ENCODE results near the gene RABGAP1. TPM values are rescaled to one million over a fixed set of nuclear protein-coding genes. Genes with fewer than 3 reads are reported as not detected.
A peak's percentile ranks its signal among the peaks of the same experiment; 100 is the strongest.

Gene RABGAP1
- polyA plus RNA-seq, 1 donor from 2014 or later = 19.0 TPM

DNA sequence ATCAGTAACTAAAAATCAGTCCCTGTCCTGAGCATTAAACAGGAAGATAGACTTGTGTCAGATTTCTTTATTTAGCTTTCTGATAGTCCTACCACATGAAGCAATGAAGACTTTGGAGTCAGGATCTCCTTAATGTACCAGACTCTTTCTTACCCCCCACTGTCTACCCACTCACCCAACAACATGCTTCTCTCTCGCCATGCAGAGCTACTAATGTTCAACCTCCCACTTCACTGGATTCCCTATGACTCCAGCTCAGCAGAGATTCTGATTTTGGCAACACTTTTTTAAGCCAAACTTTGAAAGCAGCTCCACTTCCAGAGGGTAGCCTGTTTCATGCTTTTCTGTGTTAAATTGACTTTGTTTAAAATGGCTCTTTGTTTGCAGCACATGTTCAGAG lies 143.4 kb downstream of the RABGAP1 start:
- Mint-ChIP-seq H3K27ac (no peak overlapping the region), H3K9me3 (no peaks in the 10 kb centered on the region), H3K4me1 (peaks cover 17 to 18% (median 17%) of the 10 kb centered on the region in 3 donors), H3K36me3 (peaks cover 12% of the 10 kb centered on the region), H3K4me3 (no peak overlapping the region), H3K27me3 (peaks cover 2% of the 10 kb centered on the region)

DNA sequence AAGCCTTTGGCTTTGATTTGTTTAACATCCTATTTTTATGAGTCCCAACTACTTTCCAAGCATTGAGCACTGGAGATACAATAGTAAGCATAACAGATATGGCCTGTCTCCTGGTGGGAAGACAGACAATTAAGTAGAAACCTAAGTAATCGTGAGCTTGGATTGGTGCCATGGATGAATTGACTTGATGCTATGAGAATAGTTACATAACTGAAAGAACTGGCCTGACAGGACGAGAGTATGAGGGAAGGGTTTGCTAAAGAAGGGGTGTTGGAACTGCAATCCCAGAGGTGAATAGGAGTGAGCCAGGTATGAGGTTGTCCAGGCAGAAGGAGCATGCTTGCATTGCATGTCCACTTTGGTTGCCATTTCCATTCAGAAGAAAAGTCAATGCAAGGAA lies 145.1 kb downstream of the RABGAP1 start:
- peaks cover 10% of the 10 kb centered on the region for H3K36me3 Mint-ChIP-seq
- no peak overlapping the region for H3K4me3 Mint-ChIP-seq
- peaks cover 2% of the 10 kb centered on the region for H3K27me3 Mint-ChIP-seq
- peaks cover 32 to 35% (median 33%) of the 10 kb centered on the region in 3 donors for H3K4me1 Mint-ChIP-seq
- no peak overlapping the region for H3K27ac Mint-ChIP-seq
- H3K9me3 Mint-ChIP-seq = no peaks in the 10 kb centered on the region

DNA sequence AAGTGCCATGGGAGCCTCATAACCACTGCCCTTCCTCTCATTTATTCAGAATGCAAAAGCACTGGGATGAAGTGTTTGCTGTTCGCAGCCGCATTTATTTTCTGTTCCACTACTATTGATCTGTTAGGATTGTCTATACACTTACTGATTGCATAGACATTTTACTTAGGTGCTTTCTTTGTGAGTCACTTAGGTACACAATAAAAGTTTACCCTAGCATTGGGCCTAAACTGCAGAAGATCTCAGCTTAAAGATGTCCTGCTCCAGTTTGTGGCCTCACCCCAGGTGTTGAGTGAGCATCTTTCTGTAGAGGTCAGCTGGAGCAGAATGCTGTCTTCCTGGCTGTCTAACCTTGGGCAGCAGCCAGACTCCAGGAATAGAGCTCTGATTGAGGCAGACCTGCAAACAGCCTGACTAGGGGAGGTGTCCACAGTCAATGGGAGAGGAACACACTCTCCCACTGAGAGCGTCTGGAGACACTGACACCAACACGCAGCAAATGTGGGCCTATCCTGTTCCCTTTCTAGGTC lies 146.6 kb downstream of the RABGAP1 start:
- Mint-ChIP-seq H3K9me3 (no peaks in the 10 kb centered on the region), H3K4me3 (no peak overlapping the region), H3K36me3 (peaks cover 10% of the 10 kb centered on the region), H3K27ac (no peak overlapping the region), H3K4me1 (peaks cover 34 to 45% (median 38%) of the 10 kb centered on the region in 3 donors), H3K27me3 (peaks cover 2% of the 10 kb centered on the region)

DNA sequence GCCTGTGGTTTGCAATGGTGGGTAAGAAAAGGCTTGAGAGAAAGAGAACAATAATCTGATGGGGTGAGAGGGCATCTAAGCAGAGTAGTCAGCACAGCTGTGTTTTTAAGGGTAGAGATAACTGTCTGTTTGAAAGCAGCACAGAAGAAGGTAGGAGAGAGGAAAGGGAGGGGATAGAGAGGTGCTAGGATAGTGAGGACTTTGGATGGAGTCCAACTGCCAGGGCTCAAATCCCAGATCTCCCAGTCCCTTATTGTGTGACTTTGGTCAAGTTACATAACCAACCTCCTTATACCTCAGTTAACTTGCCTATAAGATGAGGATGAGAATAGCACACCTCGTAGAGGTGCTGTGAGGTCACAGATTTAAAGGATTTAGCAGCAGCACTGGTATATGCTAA lies 148.2 kb downstream of the RABGAP1 start:
- H3K9me3 Mint-ChIP-seq = no peaks in the 10 kb centered on the region
- H3K4me1 Mint-ChIP-seq = peaks cover 45 to 48% (median 47%) of the 10 kb centered on the region in 3 donors
- H3K36me3 Mint-ChIP-seq = peaks cover 16% of the 10 kb centered on the region
- H3K27me3 Mint-ChIP-seq = peaks cover 2% of the 10 kb centered on the region
- peak overlapping the region in 1 of 4 donors; percentile 89 for H3K4me3 Mint-ChIP-seq
- H3K27ac Mint-ChIP-seq = peak overlapping the region in 1 of 3 donors; percentile 78

DNA sequence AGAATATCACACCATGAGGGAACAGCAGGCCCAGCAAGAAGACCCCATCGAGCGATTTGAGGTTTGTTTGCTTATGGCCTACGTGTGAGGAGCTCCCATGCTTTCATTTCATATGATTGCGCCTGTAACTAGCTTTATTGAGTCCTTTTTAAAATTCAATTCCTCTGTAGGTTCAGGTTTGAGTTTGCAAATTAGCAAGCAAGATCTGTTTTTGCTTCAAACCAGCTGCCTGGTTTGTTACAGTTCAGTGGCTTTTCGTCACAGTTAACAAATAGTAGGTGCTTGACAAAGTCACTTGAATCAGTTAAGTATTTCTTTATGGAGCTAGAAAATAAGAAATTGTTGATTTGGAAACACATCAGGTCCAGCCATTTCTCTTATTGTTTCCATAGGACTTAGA lies 149.0 kb downstream of the RABGAP1 start:
- Mint-ChIP-seq H3K36me3 (peaks cover 13% of the 10 kb centered on the region), H3K4me3 (peak overlapping the region; percentile 2 to 74 (median 32)), H3K27me3 (peaks cover 2% of the 10 kb centered on the region), H3K27ac (peak overlapping the region; percentile 18 to 82 (median 78)), H3K9me3 (no peaks in the 10 kb centered on the region), H3K4me1 (peaks cover 47 to 53% (median 50%) of the 10 kb centered on the region in 3 donors)

DNA sequence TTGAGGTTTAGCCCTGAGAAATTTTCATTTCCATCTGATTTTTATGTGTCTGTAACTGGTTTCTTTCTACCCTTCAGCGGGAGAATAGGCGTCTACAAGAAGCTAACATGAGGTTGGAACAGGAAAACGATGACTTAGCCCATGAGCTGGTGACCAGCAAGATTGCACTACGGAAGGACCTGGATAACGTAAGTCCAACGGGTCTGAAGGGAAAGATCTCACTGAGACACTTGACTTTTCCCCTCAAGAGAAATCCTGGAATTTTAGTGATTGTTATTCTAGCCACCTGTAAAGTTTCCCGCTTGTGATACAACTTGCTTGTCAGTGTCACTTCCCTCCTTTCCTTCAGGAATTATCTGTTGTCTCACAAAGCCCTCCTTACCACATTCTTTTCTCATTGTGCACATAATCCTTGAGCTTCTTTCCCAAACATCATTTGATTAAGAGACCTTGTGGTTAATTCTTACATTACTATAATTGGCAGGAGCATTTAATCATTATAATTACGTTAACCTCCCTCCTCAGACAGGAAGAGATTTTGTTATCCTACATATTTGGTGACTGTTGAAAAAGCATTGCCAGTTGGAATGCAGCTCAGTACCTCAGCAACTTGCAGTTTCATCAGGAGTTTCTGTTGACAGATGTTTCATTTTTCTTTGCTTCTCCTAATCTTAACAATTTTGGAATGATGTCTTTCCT lies 149.5 kb downstream of the RABGAP1 start:
- H3K9me3 Mint-ChIP-seq = no peaks in the 10 kb centered on the region
- H3K4me3 Mint-ChIP-seq = peak overlapping the region in 3 of 4 donors; percentile 2 to 74 (median 25)
- H3K36me3 Mint-ChIP-seq = peaks cover 13% of the 10 kb centered on the region
- peaks cover 2% of the 10 kb centered on the region for H3K27me3 Mint-ChIP-seq
- H3K4me1 Mint-ChIP-seq = peaks cover 47 to 55% (median 51%) of the 10 kb centered on the region in 3 donors
- peak overlapping the region; percentile 18 to 82 (median 78) for H3K27ac Mint-ChIP-seq

DNA sequence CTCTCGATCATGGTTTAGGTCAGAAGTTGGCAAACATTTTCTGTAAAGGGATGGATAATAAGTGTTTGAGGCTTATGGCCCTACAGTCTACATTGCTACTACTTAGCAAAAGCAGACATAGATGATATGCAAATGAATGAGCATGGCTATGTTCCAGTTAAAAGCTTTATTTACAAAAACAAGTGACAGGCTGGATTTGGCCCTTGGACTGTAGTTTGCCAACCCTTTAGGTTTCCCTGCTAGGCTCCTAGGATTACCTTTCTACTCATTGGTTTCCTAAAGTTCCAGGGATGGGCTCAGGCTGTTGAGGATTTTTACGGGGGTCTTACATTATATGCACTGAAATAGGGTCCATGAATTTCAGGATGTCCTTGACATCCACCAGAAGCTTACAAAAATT lies 150.1 kb downstream of the RABGAP1 start:
- Mint-ChIP-seq H3K4me1 (peaks cover 50 to 60% (median 55%) of the 10 kb centered on the region in 3 donors), H3K9me3 (no peaks in the 10 kb centered on the region)

DNA sequence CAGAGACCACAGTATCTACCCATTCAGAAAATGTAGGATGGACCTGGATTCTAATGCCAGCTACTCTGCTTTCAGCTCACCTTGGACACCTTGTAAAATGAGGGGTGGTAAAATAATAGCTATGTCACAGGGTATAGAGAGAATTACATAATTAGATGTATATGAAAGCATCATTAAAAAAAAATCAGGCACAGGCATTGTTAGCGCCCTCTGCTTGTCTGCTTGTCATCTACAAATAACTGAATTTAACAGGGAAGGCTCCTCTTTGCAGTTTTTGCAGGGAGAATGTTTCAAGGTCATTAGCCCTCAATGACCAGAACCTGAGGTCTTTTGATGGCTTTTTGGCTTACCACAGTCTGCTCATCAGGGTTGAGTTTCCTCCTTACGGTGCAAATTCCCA lies 150.6 kb downstream of the RABGAP1 start:
- H3K36me3 Mint-ChIP-seq = peaks cover 13% of the 10 kb centered on the region
- peaks cover 50 to 63% (median 58%) of the 10 kb centered on the region in 3 donors for H3K4me1 Mint-ChIP-seq
- peak overlapping the region in 1 of 4 donors; percentile 46 for H3K4me3 Mint-ChIP-seq
- no peaks in the 10 kb centered on the region for H3K9me3 Mint-ChIP-seq
- H3K27me3 Mint-ChIP-seq = no peaks in the 10 kb centered on the region
- peak overlapping the region in 1 of 3 donors; percentile 42 for H3K27ac Mint-ChIP-seq

More for the DNA sequence above, 150.1 kb downstream of the RABGAP1 start:
- H3K36me3 Mint-ChIP-seq = peaks cover 13% of the 10 kb centered on the region
- H3K4me3 Mint-ChIP-seq = peak overlapping the region in 2 of 4 donors; percentile 25 to 74
- peak overlapping the region in 1 of 3 donors; percentile 18 for H3K27ac Mint-ChIP-seq
- peaks cover under 1% of the 10 kb centered on the region for H3K27me3 Mint-ChIP-seq

DNA sequence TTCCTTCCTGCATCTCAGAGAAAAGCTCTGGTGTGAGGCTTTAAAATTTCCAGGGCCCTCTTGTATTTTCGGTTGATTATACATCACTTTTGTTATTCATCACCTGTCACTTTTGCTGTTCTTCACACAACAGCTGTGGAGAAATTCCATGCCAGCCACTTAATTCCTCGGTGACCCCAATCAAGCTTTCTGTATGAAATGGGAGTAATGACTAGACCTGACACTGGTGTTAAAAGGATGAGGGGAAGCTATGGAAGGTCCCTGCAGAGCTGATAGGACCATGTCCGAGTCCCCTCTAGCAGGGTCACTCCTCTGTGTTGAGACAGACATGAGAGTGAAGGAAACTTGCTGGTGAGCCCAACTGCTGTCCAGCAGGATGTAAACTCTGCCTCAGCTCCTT lies 152.3 kb downstream of the RABGAP1 start:
- no peaks in the 10 kb centered on the region for H3K27me3 Mint-ChIP-seq
- peaks cover 50 to 62% (median 58%) of the 10 kb centered on the region in 3 donors for H3K4me1 Mint-ChIP-seq
- H3K27ac Mint-ChIP-seq = peak overlapping the region in 2 of 3 donors; percentile 7 to 57

DNA sequence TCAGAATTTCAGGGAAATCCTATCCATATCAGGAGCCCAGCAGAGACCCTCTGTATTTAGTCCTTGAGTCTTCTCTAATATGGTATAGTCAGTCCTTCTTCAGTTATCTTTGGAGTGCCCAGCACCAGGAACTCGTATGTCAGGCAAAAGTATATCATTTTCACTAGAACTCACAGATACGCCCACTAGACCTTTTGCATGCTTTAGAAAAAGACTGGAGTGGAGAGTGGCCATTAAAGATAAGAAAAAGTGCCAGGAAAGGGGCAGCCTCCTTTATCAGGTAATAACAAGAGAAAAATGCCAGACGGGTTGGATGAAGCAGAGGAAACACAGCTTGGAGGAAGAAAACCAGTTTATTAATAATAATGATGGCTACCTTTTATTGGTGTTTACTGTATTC lies 156.2 kb downstream of the RABGAP1 start:
- peaks cover 18 to 29% (median 29%) of the 10 kb centered on the region in 3 donors for H3K4me1 Mint-ChIP-seq
- no peak overlapping the region for H3K4me3 Mint-ChIP-seq
- no peaks in the 10 kb centered on the region for H3K9me3 Mint-ChIP-seq
- peak overlapping the region in 2 of 3 donors; percentile 34 to 78 for H3K27ac Mint-ChIP-seq
- peaks cover 16% of the 10 kb centered on the region for H3K36me3 Mint-ChIP-seq
- H3K27me3 Mint-ChIP-seq = no peaks in the 10 kb centered on the region

More for the DNA sequence above, 152.3 kb downstream of the RABGAP1 start:
- no peak overlapping the region for H3K4me3 Mint-ChIP-seq
- H3K36me3 Mint-ChIP-seq = peaks cover 13% of the 10 kb centered on the region
- no peaks in the 10 kb centered on the region for H3K9me3 Mint-ChIP-seq

DNA sequence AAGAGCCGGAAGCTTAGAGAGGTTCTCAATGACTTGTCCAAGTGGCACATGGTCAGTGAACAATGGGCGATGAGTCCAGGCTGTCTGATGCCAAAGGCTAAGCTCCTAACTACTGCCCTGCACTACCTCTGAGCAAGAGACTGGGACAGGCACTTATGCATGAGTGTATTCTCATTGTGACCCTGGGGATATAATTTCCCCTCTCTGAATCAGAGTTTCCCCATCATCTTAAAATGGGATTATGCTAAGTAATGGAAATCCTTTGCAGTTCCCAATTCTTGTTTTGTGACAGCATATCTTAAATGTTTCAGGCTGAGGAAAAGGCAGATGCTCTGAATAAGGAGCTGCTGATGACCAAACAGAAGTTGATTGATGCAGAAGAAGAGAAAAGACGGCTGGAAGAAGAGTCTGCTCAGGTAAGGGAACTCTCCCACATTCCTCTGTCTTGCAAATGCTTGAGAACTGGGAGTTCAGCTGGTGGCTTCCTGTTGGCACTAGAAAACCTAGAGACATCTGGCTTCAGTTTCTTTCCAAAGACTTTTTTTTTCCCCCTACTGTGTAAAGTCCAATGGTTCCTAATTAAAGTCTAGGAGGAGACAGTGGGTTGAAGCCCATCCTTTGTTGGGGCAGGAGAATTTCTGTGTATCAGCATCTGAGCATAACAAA lies 156.7 kb downstream of the RABGAP1 start:
- no peaks in the 10 kb centered on the region for H3K9me3 Mint-ChIP-seq
- no peak overlapping the region for H3K4me3 Mint-ChIP-seq
- H3K27me3 Mint-ChIP-seq = no peaks in the 10 kb centered on the region
- H3K4me1 Mint-ChIP-seq = peaks cover 13 to 31% (median 27%) of the 10 kb centered on the region in 3 donors
- H3K27ac Mint-ChIP-seq = peak overlapping the region in 2 of 3 donors; percentile 55 to 78
- peaks cover 16% of the 10 kb centered on the region for H3K36me3 Mint-ChIP-seq

DNA sequence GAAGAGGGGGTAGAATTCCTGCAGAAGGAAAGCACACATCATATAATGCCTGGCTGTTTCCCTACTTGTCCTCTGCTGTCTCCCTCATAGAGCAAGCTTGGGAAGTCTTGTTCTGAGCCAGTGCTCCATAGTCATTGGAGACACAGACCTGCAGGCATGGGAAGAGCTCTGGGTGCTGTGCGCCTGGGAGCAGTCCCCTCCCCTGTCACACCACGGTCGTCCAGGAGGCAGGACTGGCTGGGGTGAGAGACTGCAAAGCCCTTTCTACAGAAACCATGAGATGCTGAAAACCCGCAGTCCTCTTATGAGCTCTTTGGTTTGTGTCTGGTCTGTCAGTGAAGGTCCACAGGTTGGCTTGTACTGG lies 157.3 kb downstream of the RABGAP1 start:
- Mint-ChIP-seq H3K9me3 (no peaks in the 10 kb centered on the region), H3K4me1 (peaks cover 12 to 32% (median 25%) of the 10 kb centered on the region in 3 donors), H3K4me3 (no peak overlapping the region), H3K27me3 (no peaks in the 10 kb centered on the region), H3K36me3 (peaks cover 14% of the 10 kb centered on the region), H3K27ac (peak overlapping the region in 1 of 3 donors; percentile 71)

DNA sequence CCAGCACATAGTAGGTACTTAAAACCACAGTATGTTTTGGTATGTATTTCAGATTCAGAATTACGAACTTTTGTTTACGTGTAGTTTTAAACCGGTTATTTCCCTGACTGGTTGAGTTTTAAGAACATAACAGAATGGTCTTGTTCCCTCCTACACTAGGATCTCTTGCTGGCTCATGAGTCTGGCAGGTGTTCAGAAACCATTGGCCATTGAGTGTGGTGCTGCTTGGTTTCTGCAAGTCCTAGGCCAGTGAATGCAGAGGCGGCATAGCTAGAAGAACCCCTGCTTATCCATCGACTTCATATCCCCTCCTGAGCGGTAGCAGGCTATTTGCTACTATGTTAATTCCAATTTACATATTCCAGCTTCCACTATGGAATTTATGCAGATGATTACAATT lies 158.2 kb downstream of the RABGAP1 start:
- no peaks in the 10 kb centered on the region for H3K27me3 Mint-ChIP-seq
- H3K9me3 Mint-ChIP-seq = no peaks in the 10 kb centered on the region
- peak overlapping the region in 2 of 3 donors; percentile 77 to 83 for H3K27ac Mint-ChIP-seq
- no peak overlapping the region for H3K4me3 Mint-ChIP-seq
- H3K4me1 Mint-ChIP-seq = peaks cover 12 to 22% (median 16%) of the 10 kb centered on the region in 3 donors
- H3K36me3 Mint-ChIP-seq = peaks cover 10% of the 10 kb centered on the region

DNA sequence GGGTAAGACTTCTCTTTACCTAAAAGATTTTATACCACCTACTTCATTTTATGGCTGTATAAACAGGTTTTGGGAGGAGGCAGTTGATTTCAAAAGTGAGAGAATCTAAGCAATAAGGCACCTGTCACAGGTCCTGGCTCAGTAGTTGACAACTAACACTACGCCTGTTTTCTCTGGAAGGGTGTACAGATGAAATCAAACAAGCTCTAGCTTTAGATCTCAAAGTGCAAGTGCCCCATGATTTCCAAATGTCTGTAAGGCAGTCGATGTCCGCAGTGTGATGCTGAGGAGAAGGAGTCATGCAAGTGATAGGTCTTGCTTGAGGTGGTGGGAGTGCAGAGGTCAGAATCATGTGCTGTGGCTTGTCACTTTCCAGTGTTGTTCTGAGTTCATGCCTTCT lies 158.7 kb downstream of the RABGAP1 start:
- H3K27ac Mint-ChIP-seq = peak overlapping the region in 1 of 3 donors; percentile 77
- no peak overlapping the region for H3K4me3 Mint-ChIP-seq
- no peaks in the 10 kb centered on the region for H3K9me3 Mint-ChIP-seq
- H3K27me3 Mint-ChIP-seq = no peaks in the 10 kb centered on the region
- H3K4me1 Mint-ChIP-seq = peaks cover 12 to 19% (median 14%) of the 10 kb centered on the region in 3 donors
- peaks cover 8% of the 10 kb centered on the region for H3K36me3 Mint-ChIP-seq

Data from IgD-negative memory B cell (primary cell).